Astrocyte of the cerebellum (primary cell): Measurements from ENCODE around the gene CCDC136.

ENCODE experiments used
- DNase-seq: peaks from one replicate; pipeline ENCODE4 v3.0.0-alpha.2; 2011; ENCODE audit warnings: low read depth
- H3K4me3 ChIP-seq: 2 replicates; pipeline ENCODE4 v1.5.1; 2011; ENCODE audit warnings: mild to moderate bottlenecking, low read depth, low read length, moderate library complexity
- in situ Hi-C: cut with HindIII; loops from 2 replicates; pipeline ENCODE4 v1.10.0; 2017; ENCODE audit warnings: low sequenced_read_pairs
- TF ChIP-seq, protein P1 (sequence below): IDR thresholded peaks from 2 replicates; pipeline ENCODE4 v1.5.1; 2012; ENCODE audit warnings: low read length, low read depth, moderate library complexity, mild to moderate bottlenecking; ENCODE audit errors: missing control alignments

CCDC136 gene

DNA sequence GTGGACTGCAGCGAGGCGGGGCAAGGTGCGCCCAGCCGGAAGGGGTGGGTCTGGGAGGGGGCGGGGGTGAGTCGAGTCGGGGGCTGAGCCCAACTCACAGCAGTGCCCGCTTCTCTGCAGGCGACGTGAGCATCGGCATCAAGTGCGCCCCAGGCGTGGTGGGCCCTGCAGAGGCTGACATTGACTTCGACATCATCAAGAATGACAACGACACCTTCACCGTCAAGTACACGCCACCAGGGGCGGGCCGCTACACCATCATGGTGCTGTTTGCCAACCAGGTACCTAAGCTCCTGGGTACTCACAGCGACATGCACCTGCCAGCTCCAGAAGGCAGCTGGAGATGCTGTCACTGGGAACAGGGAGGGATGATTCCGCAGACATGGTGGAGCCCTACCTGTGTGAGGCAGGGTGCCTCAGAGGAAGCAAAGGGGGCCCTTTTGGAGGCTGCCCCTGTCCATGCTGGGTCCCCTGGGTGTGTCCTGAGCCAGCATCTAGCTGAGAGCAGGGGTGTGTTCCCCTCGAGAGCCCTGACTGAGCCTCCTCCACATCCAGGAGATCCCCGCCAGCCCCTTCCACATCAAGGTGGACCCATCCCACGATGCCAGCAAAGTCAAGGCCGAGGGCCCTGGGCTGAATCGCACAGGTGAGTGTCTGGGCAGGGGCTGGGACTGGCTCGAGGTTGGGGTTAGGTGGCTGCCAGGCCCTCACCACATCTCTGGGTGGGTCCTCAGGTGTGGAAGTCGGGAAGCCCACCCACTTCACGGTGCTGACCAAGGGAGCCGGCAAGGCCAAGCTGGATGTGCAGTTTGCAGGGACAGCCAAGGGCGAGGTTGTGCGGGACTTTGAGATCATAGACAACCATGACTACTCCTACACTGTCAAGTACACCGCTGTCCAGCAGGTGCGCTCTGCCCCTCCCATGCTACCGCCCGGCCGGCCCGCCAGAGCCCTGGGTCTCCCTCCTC, 51.2 kb downstream of the CCDC136 start:
- DNase-seq: no peak
- H3K4me3 ChIP-seq: no peak overlapping the region
- TF ChIP-seq, protein P1, sequence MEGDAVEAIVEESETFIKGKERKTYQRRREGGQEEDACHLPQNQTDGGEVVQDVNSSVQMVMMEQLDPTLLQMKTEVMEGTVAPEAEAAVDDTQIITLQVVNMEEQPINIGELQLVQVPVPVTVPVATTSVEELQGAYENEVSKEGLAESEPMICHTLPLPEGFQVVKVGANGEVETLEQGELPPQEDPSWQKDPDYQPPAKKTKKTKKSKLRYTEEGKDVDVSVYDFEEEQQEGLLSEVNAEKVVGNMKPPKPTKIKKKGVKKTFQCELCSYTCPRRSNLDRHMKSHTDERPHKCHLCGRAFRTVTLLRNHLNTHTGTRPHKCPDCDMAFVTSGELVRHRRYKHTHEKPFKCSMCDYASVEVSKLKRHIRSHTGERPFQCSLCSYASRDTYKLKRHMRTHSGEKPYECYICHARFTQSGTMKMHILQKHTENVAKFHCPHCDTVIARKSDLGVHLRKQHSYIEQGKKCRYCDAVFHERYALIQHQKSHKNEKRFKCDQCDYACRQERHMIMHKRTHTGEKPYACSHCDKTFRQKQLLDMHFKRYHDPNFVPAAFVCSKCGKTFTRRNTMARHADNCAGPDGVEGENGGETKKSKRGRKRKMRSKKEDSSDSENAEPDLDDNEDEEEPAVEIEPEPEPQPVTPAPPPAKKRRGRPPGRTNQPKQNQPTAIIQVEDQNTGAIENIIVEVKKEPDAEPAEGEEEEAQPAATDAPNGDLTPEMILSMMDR: no peak
- in situ Hi-C loops: no loop called here

DNA sequence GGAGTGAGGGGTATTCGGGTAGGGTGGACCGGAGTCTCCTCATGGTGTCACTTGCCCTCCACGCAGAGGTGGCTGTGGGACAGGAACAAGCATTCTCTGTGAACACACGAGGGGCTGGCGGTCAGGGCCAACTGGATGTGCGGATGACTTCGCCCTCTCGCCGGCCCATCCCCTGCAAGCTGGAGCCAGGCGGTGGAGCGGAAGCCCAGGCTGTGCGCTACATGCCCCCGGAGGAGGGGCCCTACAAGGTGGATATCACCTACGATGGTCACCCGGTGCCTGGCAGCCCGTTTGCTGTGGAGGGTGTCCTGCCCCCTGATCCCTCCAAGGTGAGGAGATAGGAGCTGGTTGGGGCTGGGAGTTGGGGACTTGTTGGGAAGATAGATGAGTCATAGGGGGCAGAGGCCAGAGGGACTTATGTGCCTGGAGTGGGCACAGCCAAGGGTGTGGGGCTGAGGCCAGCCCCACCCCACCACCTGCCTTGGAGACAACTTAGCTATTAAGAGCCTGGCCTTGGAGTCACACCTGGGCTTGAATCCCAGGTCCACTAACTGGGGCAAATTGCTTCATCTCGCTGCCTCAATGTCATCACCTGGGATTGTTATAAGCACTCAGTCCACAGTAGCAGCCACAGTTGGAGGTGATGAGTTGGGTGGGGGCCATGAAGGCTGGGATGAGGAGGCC, 52.3 kb downstream of the CCDC136 start:
- TF ChIP-seq, protein P1: no peak
- DNase-seq: no peak
- in situ Hi-C loops: no loop called here
- H3K4me3 ChIP-seq: no peak overlapping the region

DNA sequence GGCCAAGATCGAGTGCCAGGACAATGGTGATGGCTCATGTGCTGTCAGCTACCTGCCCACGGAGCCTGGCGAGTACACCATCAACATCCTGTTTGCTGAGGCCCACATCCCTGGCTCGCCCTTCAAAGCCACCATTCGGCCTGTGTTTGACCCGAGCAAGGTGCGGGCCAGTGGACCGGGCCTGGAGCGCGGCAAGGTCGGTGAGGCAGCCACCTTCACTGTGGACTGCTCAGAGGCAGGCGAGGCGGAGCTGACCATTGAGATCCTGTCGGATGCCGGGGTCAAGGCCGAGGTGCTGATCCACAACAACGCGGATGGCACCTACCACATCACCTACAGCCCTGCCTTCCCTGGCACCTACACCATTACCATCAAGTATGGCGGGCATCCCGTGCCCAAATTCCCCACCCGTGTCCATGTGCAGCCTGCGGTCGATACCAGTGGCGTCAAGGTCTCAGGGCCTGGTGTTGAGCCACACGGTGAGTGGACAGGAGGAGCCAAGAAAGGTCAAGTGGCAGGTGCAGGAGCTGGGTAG, 53.1 kb downstream of the CCDC136 start:
- no peak overlapping the region for H3K4me3 ChIP-seq
- TF ChIP-seq, protein P1: no peak
- in situ Hi-C loops: no loop called here
- no peak for DNase-seq

DNA sequence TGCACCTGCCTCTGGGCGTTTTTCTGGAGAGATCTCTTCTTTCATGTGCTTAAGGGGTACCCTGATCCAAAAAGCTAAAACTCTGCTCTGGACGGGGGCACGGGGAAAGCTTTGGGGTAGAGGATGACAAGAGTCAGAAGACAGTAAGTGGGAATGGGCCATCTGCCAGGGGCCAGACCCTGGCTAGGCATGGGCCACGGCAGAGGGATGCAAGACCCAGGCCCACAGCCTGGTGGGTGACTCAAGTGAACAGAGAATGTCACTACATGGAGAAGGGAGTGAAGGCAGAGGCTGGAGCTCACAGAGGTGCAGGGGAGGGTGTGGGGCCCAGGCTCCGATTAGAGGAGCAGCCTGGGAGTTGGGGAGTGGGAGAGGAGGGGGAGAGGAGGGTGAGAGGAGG, 53.7 kb downstream of the CCDC136 start:
- no peak for DNase-seq
- H3K4me3 ChIP-seq: no peak overlapping the region
- TF ChIP-seq, protein P1: no peak
- in situ Hi-C loops: no loop called here

DNA sequence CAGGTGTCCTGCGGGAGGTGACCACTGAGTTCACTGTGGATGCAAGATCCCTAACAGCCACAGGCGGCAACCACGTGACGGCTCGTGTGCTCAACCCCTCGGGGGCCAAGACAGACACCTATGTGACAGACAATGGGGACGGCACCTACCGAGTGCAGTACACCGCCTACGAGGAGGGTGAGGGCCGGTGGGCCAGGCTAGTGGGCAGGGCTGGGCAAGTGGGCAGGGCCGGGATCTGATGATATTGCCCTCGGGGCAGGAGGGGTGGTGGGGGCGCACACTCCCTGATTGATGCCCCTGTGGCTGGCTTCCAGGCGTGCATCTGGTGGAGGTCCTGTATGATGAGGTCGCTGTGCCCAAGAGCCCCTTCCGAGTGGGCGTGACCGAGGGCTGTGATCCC, 54.2 kb downstream of the CCDC136 start:
- in situ Hi-C loops: no loop called here
- TF ChIP-seq, protein P1: no peak
- H3K4me3 ChIP-seq: no peak overlapping the region
- no peak for DNase-seq

DNA sequence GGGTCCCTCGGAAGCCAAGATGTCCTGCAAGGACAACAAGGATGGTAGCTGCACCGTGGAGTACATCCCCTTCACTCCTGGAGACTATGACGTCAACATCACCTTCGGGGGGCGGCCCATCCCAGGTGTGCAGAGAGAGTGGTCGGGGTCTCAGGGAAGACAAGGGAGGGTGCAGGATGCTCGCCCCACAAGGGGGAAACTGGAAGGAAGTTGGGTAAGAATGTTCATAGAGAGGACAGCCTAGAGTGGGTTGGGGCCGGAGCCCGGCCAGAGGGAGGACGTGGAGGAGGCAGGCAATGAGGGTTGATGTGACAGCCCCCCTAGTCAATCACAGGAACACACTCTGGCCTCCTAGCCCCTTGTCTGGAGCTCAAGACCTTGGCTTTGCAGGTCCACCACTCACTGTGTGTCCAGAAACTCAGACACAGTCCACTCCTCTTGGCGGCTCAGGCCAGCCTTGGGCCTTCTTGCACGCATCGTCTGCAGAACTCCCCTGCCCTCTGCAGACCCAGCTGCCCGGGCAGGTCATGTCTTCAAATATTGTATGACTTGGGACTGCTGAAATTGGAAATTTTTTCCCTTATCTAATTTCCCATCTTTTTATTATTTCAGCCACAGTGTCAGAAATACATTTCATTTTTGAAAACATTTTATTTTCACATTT, 55.1 kb downstream of the CCDC136 start:
- H3K4me3 ChIP-seq: no peak overlapping the region
- in situ Hi-C loops: no loop called here
- no peak for DNase-seq
- TF ChIP-seq, protein P1: no peak
